Smooth muscle cell (in vitro differentiated cells): ENCODE data around the gene UBA52. TPM values are rescaled to one million over a fixed set of nuclear protein-coding genes. Genes with fewer than 3 reads are reported as not detected.

Source experiments
- DNase-seq: peaks from one replicate; lab custom pipeline; 2025; ENCODE audit not compliant: unreplicated experiment; lab: John Stamatoyannopoulos, UW
- H2AFZ ChIP-seq: fragments of 200-600 bp; sonication (generic); 2 replicates; pipeline ENCODE4 v1.6.0; 2016; ENCODE audit warnings: antibody characterized with exemption, low read depth, mild to moderate bottlenecking
- H3F3A ChIP-seq: fragments of 200-600 bp; sonication (generic); 2 replicates; pipeline ENCODE4 v1.6.0; 2017; ENCODE audit warnings: antibody characterized with exemption, low read depth
- H3K27ac ChIP-seq: fragments of 200-600 bp; sonication (generic); 2 replicates; pipeline ENCODE4 v1.5.1; 2016; ENCODE audit warnings: low read depth, mild to moderate bottlenecking
- H3K27me3 ChIP-seq: fragments of 200-600 bp; sonication (generic); 2 replicates; pipeline ENCODE4 v1.6.1; 2016; ENCODE audit warnings: low read depth, mild to moderate bottlenecking
- H3K36me3 ChIP-seq: fragments of 200-600 bp; sonication (generic); 2 replicates; pipeline ENCODE4 v1.5.1; 2016; ENCODE audit warnings: low read depth
- H3K4me1 ChIP-seq: fragments of 200-600 bp; sonication (generic); 2 replicates; pipeline ENCODE4 v1.5.1; 2016; ENCODE audit warnings: low read depth
- H3K4me2 ChIP-seq: fragments of 200-600 bp; sonication (generic); 2 replicates; pipeline ENCODE4 v1.6.0; 2016; ENCODE audit warnings: mild to moderate bottlenecking
- H3K4me3 ChIP-seq: fragments of 200-600 bp; sonication (generic); 2 replicates; pipeline ENCODE4 v1.5.1; 2016; ENCODE audit warnings: mild to moderate bottlenecking
- H3K79me2 ChIP-seq: fragments of 200-600 bp; sonication (generic); 2 replicates; pipeline ENCODE4 v1.6.0; 2016; ENCODE audit warnings: low read depth, mild to moderate bottlenecking
- H3K9ac ChIP-seq: fragments of 200-600 bp; sonication (generic); 2 replicates; pipeline ENCODE4 v1.6.0; 2016; ENCODE audit warnings: low read depth
- H3K9me3 ChIP-seq: fragments of 200-600 bp; sonication (generic); replicated peaks from 2 replicates; pipeline ENCODE4 v1.5.1; 2016; ENCODE audit warnings: low read depth
- H4K20me1 ChIP-seq: fragments of 200-600 bp; sonication (generic); 2 replicates; pipeline ENCODE4 v1.6.0; 2016; ENCODE audit warnings: low read depth
- WGBS: methylation state at CpG from one replicate; pipeline ENCODE4 v1.1.7; 2016; ENCODE audit warnings: low lambda C conversion rate; 5-methylcytosine and 5-hydroxymethylcytosine counted together
- polyA plus RNA-seq: library from polyadenylated mRNA; unstranded; fragments of >200 nt; fragmentation: Nextera tagmentation; extraction: Ambion mirVana; gene quantifications from 2 replicates; pipeline ENCODE4 v1.2.1, GENCODE V29; 2016
- total RNA-seq: library from RNA; depleted of rRNA; stranded (reverse); fragments of >200 nt; gene quantifications from 2 replicates; pipeline ENCODE4 v1.2.3, GENCODE V29; 2014
- TF ChIP-seq, protein P1 (sequence below): fragments of 200-600 bp; sonication (generic); IDR thresholded peaks from 2 replicates; pipeline ENCODE4 v1.5.1; 2017; ENCODE audit warnings: borderline replicate concordance, mild to moderate bottlenecking, antibody characterized with exemption; ENCODE audit not compliant: insufficient read depth, poor library complexity, severe bottlenecking

Gene UBA52
- total and polyA plus RNA-seq, 2 experiments from 2014 or later, result 752 to 1,086 TPM

DNA sequence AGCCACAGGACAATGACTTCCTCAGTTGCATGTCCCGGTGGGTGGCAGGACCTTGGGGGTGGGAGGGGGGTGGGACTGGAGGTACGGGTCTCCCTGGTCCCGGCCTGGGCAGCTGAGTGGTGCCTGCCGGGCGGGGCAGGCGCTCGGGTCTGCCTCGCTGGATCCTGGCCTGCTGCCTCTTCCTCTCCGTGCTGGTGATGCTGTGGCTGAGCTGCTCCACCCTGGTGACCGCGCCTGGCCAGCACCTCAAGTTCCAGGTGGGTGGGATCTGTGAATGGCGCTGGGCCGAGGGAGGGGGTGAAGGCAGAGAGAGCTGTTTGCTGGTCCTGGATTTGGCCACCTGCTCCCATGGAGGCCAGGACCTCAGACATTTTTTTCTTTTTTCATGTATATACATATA, 46.6 kb downstream of the UBA52 start:
- Histone ChIP-seq H3K9me3 (no peaks in the 10 kb centered on the region), H4K20me1 (no peaks in the 10 kb centered on the region), H3F3A (no peaks in the 10 kb centered on the region), H3K9ac (no peak overlapping the region), H3K27ac (no peak overlapping the region), H3K79me2 (no peaks in the 10 kb centered on the region), H3K4me2 (no peak overlapping the region), H3K4me1 (no peaks in the 10 kb centered on the region), H2AFZ (no peak overlapping the region), H3K4me3 (no peak overlapping the region), H3K27me3 (peaks cover 14% of the 10 kb centered on the region), H3K36me3 (no peaks in the 10 kb centered on the region)
- TF ChIP-seq, protein P1, sequence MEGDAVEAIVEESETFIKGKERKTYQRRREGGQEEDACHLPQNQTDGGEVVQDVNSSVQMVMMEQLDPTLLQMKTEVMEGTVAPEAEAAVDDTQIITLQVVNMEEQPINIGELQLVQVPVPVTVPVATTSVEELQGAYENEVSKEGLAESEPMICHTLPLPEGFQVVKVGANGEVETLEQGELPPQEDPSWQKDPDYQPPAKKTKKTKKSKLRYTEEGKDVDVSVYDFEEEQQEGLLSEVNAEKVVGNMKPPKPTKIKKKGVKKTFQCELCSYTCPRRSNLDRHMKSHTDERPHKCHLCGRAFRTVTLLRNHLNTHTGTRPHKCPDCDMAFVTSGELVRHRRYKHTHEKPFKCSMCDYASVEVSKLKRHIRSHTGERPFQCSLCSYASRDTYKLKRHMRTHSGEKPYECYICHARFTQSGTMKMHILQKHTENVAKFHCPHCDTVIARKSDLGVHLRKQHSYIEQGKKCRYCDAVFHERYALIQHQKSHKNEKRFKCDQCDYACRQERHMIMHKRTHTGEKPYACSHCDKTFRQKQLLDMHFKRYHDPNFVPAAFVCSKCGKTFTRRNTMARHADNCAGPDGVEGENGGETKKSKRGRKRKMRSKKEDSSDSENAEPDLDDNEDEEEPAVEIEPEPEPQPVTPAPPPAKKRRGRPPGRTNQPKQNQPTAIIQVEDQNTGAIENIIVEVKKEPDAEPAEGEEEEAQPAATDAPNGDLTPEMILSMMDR, result no peak
- 92% methylated on average over 13 of the region's 13 CpGs for WGBS
- DNase-seq, result no peak

DNA sequence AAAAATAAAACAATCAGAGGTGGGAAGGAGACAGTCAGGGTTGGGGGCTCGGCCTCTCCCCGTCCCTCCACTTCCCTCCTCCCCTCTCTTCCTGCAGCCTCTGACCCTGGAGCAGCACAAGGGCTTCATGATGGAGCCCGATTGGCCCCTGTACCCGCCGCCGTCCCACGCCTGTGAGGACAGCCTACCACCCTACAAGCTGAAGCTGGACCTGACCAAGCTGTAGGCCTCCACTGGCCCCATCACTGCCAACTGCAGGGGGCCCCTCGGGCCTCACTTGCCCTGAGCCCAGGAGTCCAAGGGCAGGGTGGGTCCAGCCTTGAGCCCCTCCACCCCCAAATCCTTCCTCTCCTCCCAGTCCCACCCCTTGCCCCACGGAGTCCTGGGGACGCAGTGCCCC, 48.7 kb downstream of the UBA52 start:
- H3K9me3 ChIP-seq, result no peaks in the 10 kb centered on the region
- H3K4me1 ChIP-seq, result no peaks in the 10 kb centered on the region
- TF ChIP-seq, protein P1, result no peak
- H4K20me1 ChIP-seq, result no peaks in the 10 kb centered on the region
- H3K36me3 ChIP-seq, result no peaks in the 10 kb centered on the region
- WGBS, result 90% methylated on average over 8 of the region's 10 CpGs
- H3F3A ChIP-seq, result no peaks in the 10 kb centered on the region
- no peak overlapping the region for H3K4me2 ChIP-seq
- no peaks in the 10 kb centered on the region for H3K27me3 ChIP-seq
- no peak overlapping the region for H3K27ac ChIP-seq
- no peaks in the 10 kb centered on the region for H3K79me2 ChIP-seq
- no peak overlapping the region for H3K4me3 ChIP-seq
- no peak overlapping the region for H3K9ac ChIP-seq
- no peak for DNase-seq
- H2AFZ ChIP-seq, result no peak overlapping the region

DNA sequence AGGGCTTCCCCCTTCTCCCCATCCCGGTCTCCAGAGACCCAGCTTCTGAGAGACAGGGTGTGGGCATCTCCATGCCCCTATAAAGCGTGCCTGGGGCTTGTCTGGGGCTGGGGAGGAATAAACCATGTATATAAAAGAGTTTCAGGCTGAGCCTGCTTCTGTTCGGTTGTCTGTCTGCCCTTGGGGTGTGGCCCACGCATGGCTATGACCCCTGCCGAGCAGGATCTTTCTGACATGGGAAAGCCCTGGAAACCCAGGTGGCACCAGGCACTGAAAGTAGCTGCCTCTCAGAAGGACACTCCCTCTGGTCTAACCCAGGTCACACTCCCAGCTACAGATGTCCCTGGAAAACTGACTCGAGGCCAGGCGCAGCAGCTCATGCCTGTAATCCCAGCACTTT, 49.2 kb downstream of the UBA52 start:
- no peaks in the 10 kb centered on the region for H3K27me3 ChIP-seq
- H3K27ac ChIP-seq, result no peak overlapping the region
- no peak overlapping the region for H2AFZ ChIP-seq
- no peaks in the 10 kb centered on the region for H3K79me2 ChIP-seq
- no peaks in the 10 kb centered on the region for H3K9me3 ChIP-seq
- no peaks in the 10 kb centered on the region for H3F3A ChIP-seq
- TF ChIP-seq, protein P1, result no peak
- no peak overlapping the region for H3K4me2 ChIP-seq
- no peaks in the 10 kb centered on the region for H3K4me1 ChIP-seq
- no peaks in the 10 kb centered on the region for H4K20me1 ChIP-seq
- no peak for DNase-seq
- WGBS, result 83% methylated on average over 7 of the region's 7 CpGs
- H3K9ac ChIP-seq, result no peak overlapping the region
- no peak overlapping the region for H3K4me3 ChIP-seq
- H3K36me3 ChIP-seq, result no peaks in the 10 kb centered on the region

DNA sequence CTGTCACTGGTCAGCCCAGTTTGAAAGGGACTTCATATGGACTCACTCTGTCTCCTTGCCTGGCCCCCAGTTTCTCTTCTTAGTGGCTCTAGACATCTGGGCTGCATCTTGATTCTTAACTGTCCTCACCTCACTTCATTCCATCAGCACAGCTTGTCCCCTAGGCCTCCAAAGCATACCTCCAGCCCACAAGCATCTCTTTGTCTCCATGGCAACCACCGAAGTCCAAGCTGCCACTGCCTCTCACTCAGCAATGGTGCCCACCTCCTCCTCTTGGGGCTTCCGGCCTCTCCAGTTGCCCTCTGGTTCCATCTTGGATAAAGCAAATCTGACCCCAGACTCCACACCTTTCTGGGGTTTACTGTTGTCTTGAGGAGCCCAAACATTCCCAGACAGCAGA, 55.2 kb downstream of the UBA52 start:
- TF ChIP-seq, protein P1, result no peak
- no peak overlapping the region for H3K27ac ChIP-seq
- H3K9ac ChIP-seq, result no peak overlapping the region
- H4K20me1 ChIP-seq, result no peaks in the 10 kb centered on the region
- DNase-seq, result no peak
- no peak overlapping the region for H3K4me3 ChIP-seq
- WGBS, result 86% methylated on average over 2 of the region's 2 CpGs
- H2AFZ ChIP-seq, result no peak overlapping the region
- no peaks in the 10 kb centered on the region for H3F3A ChIP-seq
- H3K27me3 ChIP-seq, result no peaks in the 10 kb centered on the region
- no peaks in the 10 kb centered on the region for H3K79me2 ChIP-seq
- H3K4me2 ChIP-seq, result no peak overlapping the region
- H3K36me3 ChIP-seq, result no peaks in the 10 kb centered on the region
- H3K4me1 ChIP-seq, result no peaks in the 10 kb centered on the region
- H3K9me3 ChIP-seq, result no peaks in the 10 kb centered on the region
